GM12864 (cell line): ENCODE measurements around the gene USF1.
"Not testable (repeated sequence)": the region's sequence is repeated elsewhere in the genome, so short reads cannot be mapped to it uniquely, and the experiment has no call there.

Source experiments
- DNase-seq: peaks from one replicate; pipeline ENCODE4 v3.0.0-alpha.2; 2011; ENCODE audit warnings: low read depth
- H3K4me3 ChIP-seq: 2 replicates; pipeline ENCODE4 v1.5.1; 2011; ENCODE audit warnings: mild to moderate bottlenecking, low read depth, low read length, control low read depth
- CTCF ChIP-seq: IDR thresholded peaks from 2 replicates; pipeline ENCODE4 v1.5.1; 2011; ENCODE audit warnings: low read depth, mild to moderate bottlenecking, moderate library complexity, low read length, control low read depth, inconsistent platforms; ENCODE audit errors: missing control alignments

Gene USF1

GRCh38 chr1:160997323-160998038 is 48.3 kb downstream of the USF1 start:
- no peak overlapping the region for H3K4me3 ChIP-seq
- peak; percentile 70 for TF ChIP-seq CTCF
- DNase-seq, result no peak

- no peak overlapping the region for H3K4me3 ChIP-seq
- no peak for TF ChIP-seq CTCF
- no peak for DNase-seq
Observed at GRCh38 chr1:160996178-160996577, 49.6 kb downstream of the USF1 start.

GRCh38 chr1:160993544-160994193 is 52.1 kb downstream of the USF1 start:
- peak; percentile 13 for TF ChIP-seq CTCF
- no peak for DNase-seq
- H3K4me3 ChIP-seq, result no peak overlapping the region

- not testable (repeated sequence) for H3K4me3 ChIP-seq, DNase-seq
Observed at GRCh38 chr1:160992036-160992435, 53.7 kb downstream of the USF1 start.
